HG03135 (cell line): ENCODE measurements around the gene CYP11A1.
A peak's percentile ranks its signal among the peaks of the same experiment; 100 is the strongest.
"Not testable (repeated sequence)": the region's sequence is repeated elsewhere in the genome, so short reads cannot be mapped to it uniquely, and the experiment has no call there.

Experiments
- ATAC-seq: cut with Tn5 transposase; IDR thresholded peaks from one replicate; pipeline ENCODE4 v1.9.1; 2021; ENCODE audit warnings: mild to moderate bottlenecking, moderate library complexity; ENCODE audit not compliant: unreplicated experiment

Gene CYP11A1

DNA sequence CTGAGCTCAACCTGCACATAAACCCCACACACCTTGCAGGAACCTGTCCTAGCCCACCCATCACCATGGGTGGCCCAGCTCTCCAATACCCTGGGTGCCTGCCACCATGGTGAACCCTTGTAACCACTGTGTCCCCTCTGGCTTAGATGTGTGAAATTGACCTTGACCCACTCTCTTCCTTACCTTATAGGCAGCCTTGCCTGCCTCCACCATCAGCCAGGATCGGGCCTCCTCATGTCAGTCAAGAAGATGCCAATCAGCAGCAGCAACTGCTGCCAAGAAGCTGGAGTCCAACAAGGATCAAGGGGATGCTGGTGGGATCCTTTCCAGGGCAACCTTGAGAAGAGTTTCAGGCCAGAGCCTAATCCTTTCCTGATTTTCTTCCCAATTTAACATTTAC lies 8.8 kb upstream of the CYP11A1 start:
- no peak for ATAC-seq

DNA sequence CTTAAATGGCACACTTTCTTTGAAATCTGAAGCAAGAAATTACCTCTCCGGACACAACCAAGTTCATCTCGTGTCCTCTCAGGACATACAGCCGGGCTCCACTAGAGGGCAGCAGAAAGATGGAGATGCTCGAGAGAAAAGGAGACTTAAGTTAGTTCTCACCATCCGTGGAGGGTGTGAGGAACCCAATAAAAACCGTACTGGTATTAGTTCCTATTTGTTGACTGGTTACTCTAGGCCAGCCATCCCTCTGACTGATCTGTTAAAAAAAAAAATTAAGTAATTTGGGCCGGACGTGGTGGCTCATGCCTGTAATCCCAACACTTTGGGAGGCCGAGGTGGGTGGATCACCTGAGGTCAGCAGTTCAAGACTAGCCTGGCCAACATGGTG lies 7.9 kb upstream of the CYP11A1 start:
- no peak for ATAC-seq

DNA sequence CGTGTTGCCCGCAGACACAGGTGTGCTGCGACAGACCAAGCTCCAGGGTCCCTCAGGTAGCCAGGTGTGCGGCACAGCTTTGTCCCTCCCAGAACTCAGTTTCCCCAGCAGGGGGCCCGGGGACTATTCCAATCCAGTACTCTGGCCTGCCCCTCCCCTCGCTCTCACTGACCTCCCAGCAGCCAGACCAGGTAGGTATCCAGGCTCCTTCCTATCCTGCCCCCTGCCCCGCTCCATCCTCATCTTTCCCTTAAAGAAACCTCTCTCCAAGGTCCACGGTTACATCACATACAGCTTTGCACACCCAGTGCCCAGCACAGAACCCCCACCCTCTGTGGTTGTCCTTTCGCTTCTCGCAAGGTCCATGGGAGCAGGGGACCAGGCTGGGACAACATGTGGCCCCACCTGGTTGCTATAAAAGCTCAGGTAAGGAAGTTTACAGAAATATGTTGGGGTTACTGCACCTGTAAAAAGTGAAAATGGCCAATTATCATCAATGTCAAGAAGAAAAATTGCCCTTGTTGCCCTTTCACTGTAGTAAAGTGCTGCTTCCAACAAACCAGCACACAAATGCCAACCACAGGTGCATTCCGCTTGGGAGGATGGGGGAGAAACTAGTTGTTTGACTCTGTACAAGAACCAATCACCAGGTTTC lies 7.3 kb upstream of the CYP11A1 start:
- ATAC-seq, result no peak

DNA sequence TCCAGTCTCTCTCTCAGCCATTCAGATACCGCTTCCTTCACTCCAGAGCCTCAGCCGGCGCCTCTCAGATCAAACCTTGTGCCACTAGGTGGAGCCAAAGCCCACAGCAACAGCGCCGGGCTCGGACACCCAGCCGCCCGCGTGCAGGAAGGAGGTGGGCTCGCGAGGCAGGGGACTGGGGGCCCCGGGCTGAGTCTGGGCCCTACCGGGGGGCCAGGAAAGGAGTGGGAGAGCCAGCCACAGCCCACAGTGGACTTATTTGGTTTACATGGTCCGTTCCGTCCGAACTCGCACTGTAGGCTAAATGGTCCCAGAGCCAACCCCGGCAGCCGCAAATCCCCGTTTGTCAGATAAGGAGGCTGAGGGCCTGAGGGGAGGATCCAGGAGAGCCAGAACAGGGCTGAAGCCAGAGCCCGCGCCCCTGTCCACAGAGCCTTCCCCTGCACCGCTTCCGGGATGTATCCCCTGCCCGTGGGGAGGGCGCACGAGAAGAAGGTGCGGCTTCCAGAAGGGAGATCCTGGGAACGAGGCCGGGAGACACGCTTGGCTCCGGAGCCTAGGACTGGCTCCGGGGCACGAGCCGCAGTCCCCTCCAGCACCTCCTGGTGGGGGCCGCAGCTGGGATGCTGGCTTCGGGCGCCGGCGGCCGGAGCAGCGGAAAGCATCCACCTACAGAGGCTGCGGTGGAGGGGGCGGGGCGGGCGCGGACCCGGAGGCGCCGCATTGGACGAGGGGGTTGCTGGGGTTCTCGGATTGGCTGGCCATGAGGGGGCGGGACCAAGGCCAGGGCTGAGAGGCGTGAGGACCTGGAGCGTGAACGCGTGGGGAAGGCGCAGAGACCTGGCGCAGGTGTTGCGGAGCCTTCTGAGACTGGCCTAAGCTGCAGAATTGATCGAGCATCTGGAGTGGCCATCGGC lies 6.5 kb upstream of the CYP11A1 start:
- ATAC-seq, result peak; percentile 67

DNA sequence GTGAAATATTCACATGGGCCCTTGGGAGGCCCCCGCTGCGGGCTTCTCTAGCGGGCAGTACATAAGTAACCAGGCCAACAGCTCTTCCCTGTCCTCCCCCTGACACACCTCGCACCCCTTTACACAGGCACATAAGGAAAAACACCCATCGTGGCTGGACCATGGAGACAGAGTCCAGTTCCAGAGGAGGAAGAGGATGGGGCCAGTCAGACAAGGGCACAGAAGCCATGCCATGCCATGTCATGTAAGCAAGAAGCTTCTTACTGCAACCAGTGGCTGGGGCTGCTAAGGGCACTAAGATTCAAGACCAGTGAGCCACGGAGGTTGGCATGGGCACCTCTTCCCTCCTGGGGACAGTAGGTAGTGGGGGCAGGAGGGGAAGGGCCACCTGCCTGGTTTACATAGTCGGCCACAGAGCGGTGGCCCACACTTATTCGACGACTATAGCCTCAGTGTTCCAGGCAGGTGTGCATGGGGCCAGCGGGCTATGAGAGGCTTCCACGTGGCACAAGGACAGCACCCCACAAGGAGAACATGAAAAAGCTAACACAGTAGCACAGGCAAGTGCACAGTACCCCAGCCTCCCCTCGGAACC lies 5.7 kb upstream of the CYP11A1 start:
- no peak for ATAC-seq

DNA sequence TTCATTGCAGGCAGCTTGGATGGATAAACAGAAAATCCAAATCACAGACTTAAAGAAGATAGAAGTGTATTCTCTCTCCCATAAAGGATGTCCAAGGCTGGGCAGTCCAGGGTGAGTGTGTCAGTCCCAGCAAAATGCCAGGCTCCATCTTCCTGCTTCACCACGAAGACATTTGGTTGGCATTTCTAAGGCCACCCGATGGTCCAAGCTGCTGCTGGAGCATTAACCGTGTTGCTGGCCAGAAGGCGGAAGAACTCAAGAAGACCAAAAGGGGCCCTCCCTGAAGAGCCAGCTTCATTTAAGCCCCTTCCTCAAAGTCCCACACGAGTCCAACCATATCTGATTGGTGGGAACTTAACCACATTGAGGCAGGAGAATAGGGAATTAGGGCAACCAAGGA lies 3.0 kb upstream of the CYP11A1 start:
- ATAC-seq, result no peak

DNA sequence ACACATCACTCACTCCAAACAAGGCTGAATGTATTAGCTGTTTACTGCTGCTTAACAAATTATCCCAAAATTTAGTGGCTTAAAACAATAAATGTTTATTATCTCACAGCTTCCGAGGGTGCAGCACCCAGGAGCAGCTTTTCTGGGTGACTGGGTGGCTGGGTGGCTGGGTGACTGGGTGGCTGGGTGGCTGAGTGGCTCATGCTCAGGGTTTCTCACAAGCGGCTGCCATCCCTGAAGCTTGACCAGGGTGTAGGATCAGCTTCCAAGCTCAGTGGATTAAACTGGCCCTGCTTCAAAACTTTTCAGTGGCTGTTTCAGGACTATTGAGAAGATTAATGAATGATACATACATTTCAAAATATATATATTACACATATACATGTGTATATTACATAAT lies 2.3 kb upstream of the CYP11A1 start:
- ATAC-seq, result no peak

DNA sequence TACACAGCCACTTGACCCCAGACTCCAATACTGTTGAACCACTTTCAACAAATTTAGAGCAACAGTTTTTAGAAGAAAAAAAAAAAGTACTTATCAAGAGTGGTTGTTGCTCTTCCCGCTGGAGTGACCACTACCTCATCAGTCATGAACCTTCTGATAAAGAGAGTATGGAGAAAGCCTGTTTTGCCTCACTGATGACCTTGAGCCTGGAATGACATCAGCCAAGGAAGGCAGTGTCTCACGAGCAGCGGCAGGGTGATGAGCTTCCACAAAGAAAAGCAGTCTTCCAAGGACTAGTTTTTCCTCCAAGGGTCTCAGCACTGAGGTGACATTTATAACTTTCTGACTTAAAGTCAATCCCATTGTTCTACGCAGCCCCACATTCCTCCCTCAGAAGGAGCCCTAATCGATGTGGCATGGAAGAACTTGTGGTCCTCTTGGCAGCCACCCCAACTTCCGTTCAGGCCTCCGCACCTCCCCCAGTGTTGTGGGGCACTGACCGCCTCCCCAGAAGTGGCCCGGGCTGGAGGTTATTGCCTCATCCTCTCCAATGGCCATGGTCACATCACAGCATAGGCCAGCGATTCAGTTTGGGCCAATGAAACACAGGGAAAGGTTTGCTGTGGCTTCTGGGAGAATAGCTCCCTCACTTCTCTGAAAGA lies 1.8 kb upstream of the CYP11A1 start:
- ATAC-seq, result no peak

DNA sequence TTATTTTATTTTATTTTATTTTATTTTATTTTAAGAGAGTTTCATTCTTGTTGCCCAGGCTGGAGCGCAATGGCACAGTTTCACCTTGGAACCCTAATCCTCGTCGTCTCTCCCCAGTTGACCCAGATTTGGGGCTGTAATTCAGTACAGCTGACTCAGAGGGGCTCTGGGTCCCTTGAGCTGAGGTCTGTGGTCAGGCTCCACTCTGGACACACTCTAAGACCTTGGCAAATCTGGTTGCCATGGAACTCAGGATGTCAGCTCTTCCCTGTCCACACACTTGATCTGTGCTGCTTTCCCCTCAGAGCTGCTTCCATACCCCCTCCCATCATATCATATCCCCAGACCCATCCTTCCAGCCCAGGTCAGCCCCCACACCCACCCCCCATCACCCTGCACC lies 675 bp upstream of the CYP11A1 start:
- ATAC-seq, result no peak

DNA sequence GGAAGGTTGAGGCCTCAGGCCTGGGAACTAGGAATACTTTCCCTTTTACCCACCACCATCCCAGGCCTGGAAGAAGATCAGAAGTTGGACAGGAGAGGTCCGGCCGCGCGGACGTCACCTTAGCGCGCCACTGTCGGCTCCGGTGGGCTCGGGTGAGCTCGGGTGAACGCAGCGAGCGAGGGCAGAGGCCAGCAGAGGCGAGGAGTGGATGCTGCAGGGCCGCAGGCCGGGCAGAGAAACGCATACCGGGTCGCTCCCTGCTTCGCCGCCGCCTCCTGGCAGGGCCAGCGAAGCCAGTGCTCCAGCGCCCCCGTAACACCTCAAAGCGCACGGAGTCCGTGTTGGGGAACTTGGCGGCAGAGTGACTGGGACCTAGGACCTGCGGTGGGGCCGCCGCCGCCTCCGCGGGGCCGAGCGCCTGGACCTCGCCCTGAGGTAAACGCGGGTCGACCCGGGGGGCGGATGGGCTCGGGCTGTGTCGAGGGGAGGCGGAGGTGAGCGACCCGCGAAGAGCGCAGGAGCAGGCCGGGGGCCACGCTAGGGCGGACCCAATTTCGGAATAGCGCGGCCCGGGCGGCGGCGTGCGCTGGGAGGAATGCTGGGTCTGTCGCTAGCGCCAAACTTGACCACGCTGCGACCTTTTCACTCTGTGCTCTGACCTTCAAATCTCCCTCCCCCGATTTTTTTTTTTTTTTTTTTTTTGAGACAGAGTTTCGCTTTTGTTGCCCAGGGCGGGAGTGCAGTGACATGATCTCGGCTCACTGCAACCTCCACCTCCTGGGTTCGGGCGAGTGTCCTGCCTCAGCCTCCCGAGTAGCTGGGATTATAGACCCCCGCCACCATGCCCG lies 1.6 kb downstream of the CYP11A1 start:
- no peak for ATAC-seq

DNA sequence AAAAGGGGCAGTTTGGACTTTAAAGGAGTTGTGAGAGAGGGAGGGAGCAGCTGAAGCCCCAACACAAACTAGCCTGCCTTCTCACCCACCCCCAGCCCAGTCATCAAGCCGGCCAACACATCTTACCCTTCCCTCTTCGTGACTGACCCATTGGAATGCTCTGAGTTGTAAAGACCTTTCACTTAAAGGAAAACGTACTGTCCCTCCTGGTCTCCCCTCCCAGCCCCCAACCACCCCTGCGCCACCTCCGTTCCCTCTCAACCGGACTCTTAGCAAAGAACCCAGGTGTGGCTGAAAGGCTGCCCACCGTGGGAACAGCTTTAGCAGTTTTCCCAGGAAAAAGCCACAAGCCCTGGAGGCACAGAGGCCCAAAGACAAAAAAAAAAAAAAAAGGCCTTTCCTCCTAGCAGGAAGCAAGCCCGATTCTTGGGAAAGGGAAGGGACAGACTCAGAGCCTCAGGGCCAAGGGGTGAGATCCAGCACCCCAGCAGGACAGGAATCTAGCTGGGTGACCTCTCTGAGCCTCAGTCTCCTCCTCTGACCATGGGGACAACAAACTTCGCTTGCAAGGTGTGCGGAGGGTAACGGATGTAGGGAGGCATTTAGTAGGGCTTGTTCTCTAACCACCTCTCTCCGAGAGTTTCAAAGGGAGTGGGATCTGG lies 2.4 kb downstream of the CYP11A1 start:
- ATAC-seq, result no peak

DNA sequence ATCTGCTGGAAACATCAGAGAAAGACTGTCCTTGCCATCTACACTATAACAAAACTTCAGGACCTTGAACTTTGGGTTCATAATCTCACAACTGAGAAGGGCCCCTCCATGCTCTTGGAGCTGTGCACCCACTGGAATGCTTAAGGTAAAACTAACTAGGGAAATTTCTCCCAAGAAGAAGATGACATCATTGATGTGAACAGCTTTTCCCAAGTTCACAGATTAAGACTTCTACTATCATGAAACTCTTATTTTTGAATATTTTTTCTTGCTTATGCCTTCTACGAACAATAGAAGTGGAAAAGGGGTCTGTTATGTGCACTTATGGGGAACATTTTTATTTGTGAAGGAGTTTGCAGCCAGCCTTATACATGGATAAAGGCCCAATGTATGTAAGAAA lies 5.0 kb downstream of the CYP11A1 start:
- ATAC-seq, result no peak

DNA sequence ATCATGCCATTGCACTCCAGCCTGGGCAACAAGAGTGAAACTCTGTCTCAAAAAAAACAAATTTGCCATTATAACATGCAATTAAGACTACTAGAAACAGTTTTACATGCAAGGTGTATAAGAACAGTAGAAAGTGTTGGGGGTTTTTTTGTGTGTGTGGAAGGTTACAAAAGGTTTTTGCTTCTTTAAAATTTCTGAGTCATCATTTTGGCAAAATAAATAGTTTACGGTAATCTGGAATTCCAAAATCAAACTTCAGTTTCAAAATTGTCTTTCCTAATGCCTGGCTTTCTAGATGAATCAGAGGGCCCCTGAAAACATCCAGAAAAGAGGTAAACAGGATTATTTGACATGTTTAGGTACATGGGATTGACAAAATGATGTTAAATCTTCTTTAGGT lies 6.6 kb downstream of the CYP11A1 start:
- ATAC-seq, result not testable (repeated sequence)

DNA sequence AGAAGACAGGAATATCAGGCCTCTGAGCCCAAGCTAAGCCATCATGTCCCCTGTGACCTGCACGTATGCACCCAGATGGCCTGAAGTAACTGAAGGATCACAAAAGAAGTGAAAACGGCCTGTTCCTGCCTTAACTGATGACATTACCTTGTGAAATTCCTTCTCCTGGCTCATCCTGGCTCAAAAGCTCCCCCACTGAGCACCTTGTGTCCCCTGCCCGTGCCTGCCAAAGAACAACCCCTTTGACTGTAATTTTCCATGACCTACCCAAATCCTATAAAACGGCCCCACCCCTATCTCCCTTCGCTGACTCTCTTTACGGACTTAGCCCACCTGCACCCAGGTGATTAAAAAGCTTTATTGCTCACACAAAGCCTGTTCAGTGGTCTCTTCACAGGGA lies 8.1 kb downstream of the CYP11A1 start:
- not testable (repeated sequence) for ATAC-seq

DNA sequence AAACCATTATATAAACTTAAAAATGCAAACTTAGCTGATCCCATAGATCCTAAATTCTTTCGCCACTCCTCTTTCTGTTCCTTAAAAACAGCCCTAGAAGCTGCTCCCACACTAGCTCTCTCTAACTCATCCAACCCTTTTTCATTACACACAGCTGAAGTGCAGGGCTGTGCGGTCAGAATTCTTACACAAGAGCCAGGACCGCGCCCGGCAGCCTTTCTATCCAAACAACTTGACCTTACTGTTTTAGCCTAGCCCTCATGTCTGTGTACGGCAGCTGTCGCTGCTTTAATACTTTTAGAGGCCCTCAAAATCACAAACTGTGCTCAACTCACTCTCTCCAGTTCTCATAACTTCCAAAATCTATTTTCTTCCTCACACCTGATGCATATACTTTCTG lies 9.9 kb downstream of the CYP11A1 start:
- ATAC-seq, result not testable (repeated sequence)

DNA sequence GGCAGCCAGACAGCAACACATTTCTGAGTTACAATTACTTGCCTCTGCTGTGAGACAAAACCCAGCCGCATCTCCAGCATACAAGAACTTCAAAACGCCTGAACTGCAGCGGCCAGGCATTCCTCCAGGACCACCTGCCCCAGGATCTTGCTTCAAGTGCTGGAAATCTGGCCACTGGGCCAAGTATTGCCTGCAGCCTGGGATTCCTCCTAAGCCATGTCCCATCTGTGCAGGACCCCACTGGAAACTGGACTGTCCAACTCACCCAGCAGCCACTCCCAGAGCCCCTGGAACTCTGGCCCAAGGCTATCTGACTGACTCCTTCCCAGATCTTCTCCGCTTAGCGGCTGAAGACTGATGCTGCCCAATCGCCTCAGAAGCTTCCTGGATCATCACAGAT lies 11.4 kb downstream of the CYP11A1 start:
- ATAC-seq, result not testable (repeated sequence)

DNA sequence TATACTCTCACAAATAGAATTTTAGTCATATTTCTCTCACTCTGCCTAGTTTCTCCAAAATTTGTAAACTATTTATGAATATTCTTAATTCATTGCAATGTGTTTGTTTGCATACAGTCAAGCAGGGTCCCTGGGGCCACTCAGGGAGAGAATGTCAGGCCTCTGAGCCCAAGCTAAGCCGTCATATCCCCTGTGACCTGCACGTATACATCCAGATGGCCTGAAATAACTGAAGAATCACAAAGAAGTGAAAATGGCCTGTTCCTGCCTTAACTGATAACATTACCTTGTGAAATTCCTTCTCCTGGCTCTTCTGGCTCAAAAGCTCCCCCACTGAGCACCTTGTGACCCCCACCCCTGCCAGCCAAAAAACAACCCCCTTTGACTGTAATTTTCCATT lies 13.5 kb downstream of the CYP11A1 start:
- not testable (repeated sequence) for ATAC-seq

DNA sequence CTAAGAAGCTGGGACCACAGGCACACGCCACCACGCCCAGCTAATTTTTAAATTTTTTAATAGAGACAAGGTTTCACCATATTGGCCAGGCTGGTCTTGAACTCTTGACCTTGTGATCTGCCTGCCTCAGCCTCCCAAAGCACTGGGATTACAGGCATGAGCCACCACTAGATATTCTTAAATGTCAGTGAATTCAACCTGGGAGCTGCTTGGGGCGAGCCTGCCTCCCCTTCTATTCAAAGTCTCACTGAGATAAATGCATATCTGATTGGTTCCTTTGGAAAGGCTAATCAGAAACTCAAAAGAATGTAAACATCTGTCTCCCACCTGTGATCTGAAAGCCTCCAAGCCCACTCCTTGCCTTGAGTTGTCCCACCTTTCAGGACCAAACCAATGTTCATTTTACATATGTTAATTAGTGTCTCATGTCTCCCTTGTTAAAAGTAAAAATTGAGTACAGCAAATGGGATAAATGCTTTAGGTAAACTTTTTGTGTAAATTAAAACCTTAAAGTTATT lies 15.0 kb downstream of the CYP11A1 start:
- ATAC-seq, result no peak

DNA sequence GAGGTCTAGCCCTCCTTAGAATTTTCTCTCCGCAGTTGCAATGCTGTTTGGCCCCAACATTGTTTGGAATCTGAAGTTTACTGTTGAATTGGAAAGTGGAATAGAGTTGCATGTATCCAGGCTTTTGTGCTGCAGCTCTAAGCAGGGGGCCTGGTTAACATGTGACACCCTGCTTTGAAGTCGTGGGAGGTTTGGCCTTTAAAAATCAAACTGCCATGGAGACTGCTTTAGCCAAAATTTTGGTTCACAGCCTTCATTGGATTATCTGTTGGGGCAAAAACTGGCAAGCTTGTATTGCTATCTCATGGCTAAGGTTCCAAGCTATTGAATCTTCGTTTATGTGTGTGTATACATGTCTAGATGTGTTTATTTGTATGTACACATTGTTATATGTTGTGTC lies 15.8 kb downstream of the CYP11A1 start:
- no peak for ATAC-seq
